Measurements from ENCODE around the gene ARID1B. TPM values are rescaled to one million over a fixed set of nuclear protein-coding genes. Genes with fewer than 3 reads are reported as not detected.

Gene ARID1B
- total and polyA plus RNA-seq, 9 of the 15 experiments (the other 6 are each of a cell fraction or from before 2014, with no cell fraction given) = 12.5 to 50.5 (median 25.8) TPM

DNA sequence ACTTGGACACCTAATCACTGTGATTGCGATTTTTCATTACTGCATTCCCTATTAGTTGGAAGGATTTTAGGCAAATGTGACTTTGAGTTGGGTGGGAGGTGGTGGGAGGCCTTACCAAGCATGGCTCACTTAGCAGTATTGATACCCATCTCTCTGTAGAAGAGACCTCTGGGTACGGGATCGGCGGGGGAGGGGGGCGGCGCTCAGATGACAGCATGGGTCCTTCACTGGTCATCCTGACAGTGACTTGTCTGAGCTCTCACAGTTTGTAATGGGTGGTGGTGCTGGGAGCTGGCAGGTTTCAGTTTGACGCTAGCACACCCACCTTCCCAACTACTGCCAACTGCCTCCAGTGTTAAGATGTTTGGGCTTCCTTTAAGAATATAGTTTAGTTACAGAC, 231.4 kb downstream of the ARID1B start:
- H3K9me1 ChIP-seq (ENCODE audit: control insufficient read depth, insufficient read depth, low read length) = no peaks in the 10 kb centered on the region
- ChIA-PET POLR2A (interaction anchor here (2.6 kb wide), 1 partner anchor 12 kb away, joined by 11 read pairs; no protein-coding TSS in a partner anchor), CTCF (ENCODE audit: low intra/inter-chr PET ratio) (no interaction called here)
- H3K4me1 ChIP-seq (replicated peaks in 1 of 2; ENCODE audit: control insufficient read depth in 2 of 2, insufficient read depth in 2 of 2, low read length in 2 of 2) = peaks cover 6% of the 10 kb centered on the region in 2 experiments; a peak in 4 of 5 replicates
- H3K79me2 ChIP-seq (ENCODE audit: control insufficient read depth, insufficient read depth, low read length) = peaks cover 54% of the 10 kb centered on the region
- no peak overlapping the region for H2AFZ ChIP-seq (ENCODE audit: low read depth, low read length)
- WGBS (ENCODE audit: insufficient coverage, low coverage, missing lambda C conversion rate) = 60% methylated on average over 7 of the region's 7 CpGs
- FAIRE-seq = no peak
- ATAC-seq = peak; percentile 45
- intact Hi-C loops (cut with micrococcal nuclease) = no loop called here
- H3K9ac ChIP-seq (ENCODE audit: insufficient read depth in 1 of 2, low read depth in 2 of 2, low read length in 2 of 2) = no peak overlapping the region
- no TSS peak for BruUV-seq (replicated peaks)
- H3K27me3 ChIP-seq (ENCODE audit: control insufficient read depth in 2 of 2, insufficient read depth in 2 of 2, low read length in 2 of 2) = no peaks in the 10 kb centered on the region
- no peak for DNase-seq (ENCODE audit: extremely low read depth in 1 of 4, low spot score in 3 of 4)
- TF ChIP-seq BRF1 (IDR thresholded peaks at IDR 0.05; ENCODE audit: borderline replicate concordance, extremely low read depth, insufficient read length) (no peak), CREB3 (tag; conservative IDR thresholded peaks at IDR 0.05; ENCODE audit: low read depth) (no peak), ARNT (IDR thresholded peaks at IDR 0.05) (no peak), ZNF143 (CRISPR knock-in tag; IDR thresholded peaks at IDR 0.05) (no peak), FOXA3 (CRISPR knock-in tag; conservative IDR thresholded peaks at IDR 0.05 in 1 of 2, IDR thresholded peaks at IDR 0.05 in 1 of 2) (no peak), STAT5B (CRISPR knock-in tag; IDR thresholded peaks at IDR 0.05) (no peak), PURB (CRISPR knock-in tag; IDR thresholded peaks at IDR 0.05; ENCODE audit: low read depth) (no peak), ZNF324 (CRISPR knock-in tag; IDR thresholded peaks at IDR 0.05) (no peak), ZNF830 (CRISPR knock-in tag; IDR thresholded peaks at IDR 0.05) (no peak), KDM1A (IDR thresholded peaks at IDR 0.05) (no peak), GTF2F1 (IDR thresholded peaks at IDR 0.05; ENCODE audit: low read depth, low read length) (no peak), CHD1 (IDR thresholded peaks at IDR 0.05; ENCODE audit: low read length) (no peak), ELF4 (CRISPR knock-in tag; IDR thresholded peaks at IDR 0.05) (no peak)
- TF ChIP-seq, protein P1, sequence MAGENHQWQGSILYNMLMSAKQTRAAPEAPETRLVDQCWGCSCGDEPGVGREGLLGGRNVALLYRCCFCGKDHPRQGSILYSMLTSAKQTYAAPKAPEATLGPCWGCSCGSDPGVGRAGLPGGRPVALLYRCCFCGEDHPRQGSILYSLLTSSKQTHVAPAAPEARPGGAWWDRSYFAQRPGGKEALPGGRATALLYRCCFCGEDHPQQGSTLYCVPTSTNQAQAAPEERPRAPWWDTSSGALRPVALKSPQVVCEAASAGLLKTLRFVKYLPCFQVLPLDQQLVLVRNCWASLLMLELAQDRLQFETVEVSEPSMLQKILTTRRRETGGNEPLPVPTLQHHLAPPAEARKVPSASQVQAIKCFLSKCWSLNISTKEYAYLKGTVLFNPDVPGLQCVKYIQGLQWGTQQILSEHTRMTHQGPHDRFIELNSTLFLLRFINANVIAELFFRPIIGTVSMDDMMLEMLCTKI (IDR thresholded peaks at IDR 0.05; ENCODE audit: partially characterized antibody) = no peak
- TF ChIP-seq, protein P2, sequence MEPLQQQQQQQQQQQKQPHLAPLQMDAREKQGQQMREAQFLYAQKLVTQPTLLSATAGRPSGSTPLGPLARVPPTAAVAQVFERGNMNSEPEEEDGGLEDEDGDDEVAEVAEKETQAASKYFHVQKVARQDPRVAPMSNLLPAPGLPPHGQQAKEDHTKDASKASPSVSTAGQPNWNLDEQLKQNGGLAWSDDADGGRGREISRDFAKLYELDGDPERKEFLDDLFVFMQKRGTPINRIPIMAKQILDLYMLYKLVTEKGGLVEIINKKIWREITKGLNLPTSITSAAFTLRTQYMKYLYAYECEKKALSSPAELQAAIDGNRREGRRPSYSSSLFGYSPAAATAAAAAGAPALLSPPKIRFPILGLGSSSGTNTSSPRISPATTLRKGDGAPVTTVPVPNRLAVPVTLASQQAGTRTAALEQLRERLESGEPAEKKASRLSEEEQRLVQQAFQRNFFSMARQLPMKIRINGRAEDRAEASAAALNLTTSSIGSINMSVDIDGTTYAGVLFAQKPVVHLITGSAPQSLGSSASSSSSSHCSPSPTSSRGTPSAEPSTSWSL (CRISPR knock-in tag; IDR thresholded peaks at IDR 0.05; ENCODE audit: borderline replicate concordance) = no peak
- no peak overlapping the region for H3K27ac ChIP-seq (ENCODE audit: extremely low read depth, low read depth, low read length)
- in situ Hi-C loops (cut with MboI) = no loop called here
- no peak overlapping the region for H3K4me3 ChIP-seq
- H3K4me2 ChIP-seq (ENCODE audit: insufficient read depth, low read length) = no peak overlapping the region
- no peaks in the 10 kb centered on the region for H4K20me1 ChIP-seq (replicated peaks; ENCODE audit: control insufficient read depth, insufficient read depth, low read length)
- no peaks in the 10 kb centered on the region for H3K36me3 ChIP-seq (ENCODE audit: control insufficient read depth, insufficient read depth, low read length)
- no peaks in the 10 kb centered on the region for H3K9me3 ChIP-seq (replicated peaks; ENCODE audit: control insufficient read depth, insufficient read depth, low read depth, low read length)
